GM19025 (cell line): Measurements from ENCODE around the gene CERS6.

Experiments used
- ATAC-seq: cut with Tn5 transposase; IDR thresholded peaks from one replicate; pipeline ENCODE4 v1.9.1; 2021; ENCODE audit warnings: mild to moderate bottlenecking, low read depth, moderate library complexity; ENCODE audit not compliant: unreplicated experiment

Gene CERS6

GRCh38 chr2:168593713-168594112 lies 137.6 kb downstream of the CERS6 start:
- no peak for ATAC-seq

- peak; percentile 75 for ATAC-seq
Observed at GRCh38 chr2:168594778-168595177, 138.7 kb downstream of the CERS6 start.

- no peak for ATAC-seq
Observed at GRCh38 chr2:168596881-168597655, 141.0 kb downstream of the CERS6 start.

- ATAC-seq = no peak
Observed at GRCh38 chr2:168599738-168600137, 143.7 kb downstream of the CERS6 start.

GRCh38 chr2:168600949-168601348 lies 144.9 kb downstream of the CERS6 start:
- no peak for ATAC-seq

- ATAC-seq = peak; percentile 68
Observed at GRCh38 chr2:168601741-168602140, 145.7 kb downstream of the CERS6 start.

- ATAC-seq = no peak
Observed at GRCh38 chr2:168602379-168602778, 146.3 kb downstream of the CERS6 start.

- no peak for ATAC-seq
Observed at GRCh38 chr2:168602846-168603401, 146.9 kb downstream of the CERS6 start.

- no peak for ATAC-seq
Observed at GRCh38 chr2:168603439-168603961, 147.4 kb downstream of the CERS6 start.

GRCh38 chr2:168604252-168604651 lies 148.2 kb downstream of the CERS6 start:
- ATAC-seq = no peak

- no peak for ATAC-seq
Observed at GRCh38 chr2:168607992-168608391, 151.9 kb downstream of the CERS6 start.

GRCh38 chr2:168608796-168609195 lies 152.7 kb downstream of the CERS6 start:
- ATAC-seq = no peak

GRCh38 chr2:168611091-168611490 lies 155.0 kb downstream of the CERS6 start:
- ATAC-seq = no peak

GRCh38 chr2:168611896-168612650 lies 156.0 kb downstream of the CERS6 start:
- no peak for ATAC-seq

GRCh38 chr2:168612719-168613118 lies 156.6 kb downstream of the CERS6 start:
- no peak for ATAC-seq

GRCh38 chr2:168613551-168613950 lies 157.5 kb downstream of the CERS6 start:
- ATAC-seq = no peak

- ATAC-seq = no peak
Observed at GRCh38 chr2:168614172-168615018, 158.3 kb downstream of the CERS6 start.

- ATAC-seq = no peak
Observed at GRCh38 chr2:168620554-168620953, 164.5 kb downstream of the CERS6 start.

- peak; percentile 62 for ATAC-seq
Observed at GRCh38 chr2:168622559-168622958, 166.5 kb downstream of the CERS6 start.

GRCh38 chr2:168624028-168624427 lies 168.0 kb downstream of the CERS6 start:
- no peak for ATAC-seq
